ENCODE results near the gene TBC1D14. TPM values are rescaled to one million over a fixed set of nuclear protein-coding genes. Genes with fewer than 3 reads are reported as not detected.
A peak's percentile ranks its signal among the peaks of the same experiment; 100 is the strongest.

TBC1D14 gene
- total RNA-seq, 3 donors from 2014 or later (not counting 1 experiment from before 2014, with no cell fraction given): 36.0 to 54.7 (median 53.2) TPM

DNA sequence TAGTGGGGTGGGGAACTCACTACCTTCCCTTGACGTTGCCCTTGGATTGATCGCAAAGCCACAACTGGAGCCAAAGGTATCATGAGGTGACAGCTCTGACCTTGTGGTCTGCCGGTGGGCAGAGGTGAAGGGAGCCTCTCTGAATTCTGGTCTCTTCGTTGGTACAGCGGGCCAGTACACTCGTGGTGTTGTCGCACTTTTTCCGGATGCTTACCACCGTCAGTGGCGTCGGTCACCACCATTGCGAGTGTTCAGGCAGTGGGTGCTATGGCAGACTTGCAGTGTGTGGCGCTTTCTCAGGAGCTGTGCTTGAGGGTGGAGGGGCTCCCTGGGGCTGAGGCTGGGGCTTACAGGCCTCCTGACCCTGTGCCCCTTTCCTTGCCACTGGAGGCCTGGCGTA is 163.4 kb downstream of the TBC1D14 start:
- H3K27me3 ChIP-seq (ENCODE audit: control insufficient read depth, insufficient read depth, low read length): no peaks in the 10 kb centered on the region
- no peaks in the 10 kb centered on the region for H3K9me3 Mint-ChIP-seq
- H3K27ac Mint-ChIP-seq: no peak overlapping the region
- 86% methylated on average over 14 of the region's 14 CpGs for WGBS (ENCODE audit: insufficient coverage)
- TF ChIP-seq, protein P1, sequence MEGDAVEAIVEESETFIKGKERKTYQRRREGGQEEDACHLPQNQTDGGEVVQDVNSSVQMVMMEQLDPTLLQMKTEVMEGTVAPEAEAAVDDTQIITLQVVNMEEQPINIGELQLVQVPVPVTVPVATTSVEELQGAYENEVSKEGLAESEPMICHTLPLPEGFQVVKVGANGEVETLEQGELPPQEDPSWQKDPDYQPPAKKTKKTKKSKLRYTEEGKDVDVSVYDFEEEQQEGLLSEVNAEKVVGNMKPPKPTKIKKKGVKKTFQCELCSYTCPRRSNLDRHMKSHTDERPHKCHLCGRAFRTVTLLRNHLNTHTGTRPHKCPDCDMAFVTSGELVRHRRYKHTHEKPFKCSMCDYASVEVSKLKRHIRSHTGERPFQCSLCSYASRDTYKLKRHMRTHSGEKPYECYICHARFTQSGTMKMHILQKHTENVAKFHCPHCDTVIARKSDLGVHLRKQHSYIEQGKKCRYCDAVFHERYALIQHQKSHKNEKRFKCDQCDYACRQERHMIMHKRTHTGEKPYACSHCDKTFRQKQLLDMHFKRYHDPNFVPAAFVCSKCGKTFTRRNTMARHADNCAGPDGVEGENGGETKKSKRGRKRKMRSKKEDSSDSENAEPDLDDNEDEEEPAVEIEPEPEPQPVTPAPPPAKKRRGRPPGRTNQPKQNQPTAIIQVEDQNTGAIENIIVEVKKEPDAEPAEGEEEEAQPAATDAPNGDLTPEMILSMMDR (IDR thresholded peaks at IDR 0.05): no peak
- DNase-seq (no peak), ATAC-seq (no peak)
- intact Hi-C loops (cut with micrococcal nuclease): no loop called here
- H3K36me3 ChIP-seq (ENCODE audit: control insufficient read depth, insufficient read depth, low read length): no peaks in the 10 kb centered on the region
- no peak overlapping the region for H3K4me3 ChIP-seq (ENCODE audit: low read length)
- no peak overlapping the region for H3K4me3 Mint-ChIP-seq
- peaks cover 14 to 23% of the 10 kb centered on the region in 2 donors for H3K4me1 Mint-ChIP-seq
- peaks cover 15% of the 10 kb centered on the region for H3K4me1 ChIP-seq (ENCODE audit: control insufficient read depth, insufficient read depth, low read length)
- no peaks in the 10 kb centered on the region for H3K9me3 ChIP-seq (ENCODE audit: control insufficient read depth, insufficient read depth, low read length)
- H3K27ac ChIP-seq (ENCODE audit: low read length): no peak overlapping the region
- H3K27me3 Mint-ChIP-seq (ENCODE audit: low read depth in 2 of 2): peaks cover 10% of the 10 kb centered on the region in 2 donors
- no peaks in the 10 kb centered on the region for H3K36me3 Mint-ChIP-seq

GRCh38 chr4:7073526-7074390 is 164.1 kb downstream of the TBC1D14 start:
- H3K27ac Mint-ChIP-seq: no peak overlapping the region
- TF ChIP-seq, protein P1 (IDR thresholded peaks at IDR 0.05): no peak
- 75% methylated on average over 18 of the region's 18 CpGs for WGBS (ENCODE audit: insufficient coverage)
- peaks cover 10% of the 10 kb centered on the region in 2 donors for H3K27me3 Mint-ChIP-seq (ENCODE audit: low read depth in 2 of 2)
- ATAC-seq: no peak
- H3K36me3 Mint-ChIP-seq: no peaks in the 10 kb centered on the region
- Histone ChIP-seq H3K4me3 (ENCODE audit: low read length) (no peak overlapping the region), H3K27ac (ENCODE audit: low read length) (no peak overlapping the region), H3K36me3 (ENCODE audit: control insufficient read depth, insufficient read depth, low read length) (no peaks in the 10 kb centered on the region), H3K27me3 (ENCODE audit: control insufficient read depth, insufficient read depth, low read length) (no peaks in the 10 kb centered on the region), H3K9me3 (ENCODE audit: control insufficient read depth, insufficient read depth, low read length) (no peaks in the 10 kb centered on the region), H3K4me1 (ENCODE audit: control insufficient read depth, insufficient read depth, low read length) (peaks cover 11% of the 10 kb centered on the region)
- H3K9me3 Mint-ChIP-seq: no peaks in the 10 kb centered on the region
- DNase-seq: peak in 1 of 2 donors; percentile 53
- H3K4me1 Mint-ChIP-seq: peaks cover 8 to 16% of the 10 kb centered on the region in 2 donors
- intact Hi-C loops (cut with micrococcal nuclease): no loop called here
- no peak overlapping the region for H3K4me3 Mint-ChIP-seq

DNA sequence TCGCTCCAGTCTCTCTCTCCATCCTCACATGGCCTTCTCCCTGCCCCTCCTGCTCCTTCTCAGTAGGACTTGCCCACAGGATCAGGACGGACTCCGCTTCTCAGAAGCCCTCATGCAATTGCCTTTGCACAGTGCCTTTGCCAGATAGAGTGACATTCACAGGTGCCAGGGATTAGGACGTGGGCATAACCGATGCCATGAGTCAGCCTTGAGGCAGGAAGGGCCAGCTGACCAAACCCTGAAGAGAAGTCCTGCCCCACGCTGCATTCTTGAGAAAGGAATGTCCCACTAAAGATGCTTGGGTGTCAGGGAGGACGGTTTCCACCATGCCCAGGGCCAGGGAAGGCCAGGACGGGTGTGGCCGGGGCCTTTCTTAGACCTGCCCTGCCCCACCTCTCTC is 164.8 kb downstream of the TBC1D14 start:
- Histone ChIP-seq H3K36me3 (ENCODE audit: control insufficient read depth, insufficient read depth, low read length) (no peaks in the 10 kb centered on the region), H3K4me3 (ENCODE audit: low read length) (no peak overlapping the region), H3K27ac (ENCODE audit: low read length) (no peak overlapping the region), H3K4me1 (ENCODE audit: control insufficient read depth, insufficient read depth, low read length) (peaks cover 7% of the 10 kb centered on the region), H3K9me3 (ENCODE audit: control insufficient read depth, insufficient read depth, low read length) (no peaks in the 10 kb centered on the region), H3K27me3 (ENCODE audit: control insufficient read depth, insufficient read depth, low read length) (no peaks in the 10 kb centered on the region)
- Mint-ChIP-seq H3K9me3 (no peaks in the 10 kb centered on the region), H3K4me3 (no peak overlapping the region), H3K27me3 (ENCODE audit: low read depth in 2 of 2) (peaks cover 13 to 15% of the 10 kb centered on the region in 2 donors), H3K27ac (no peak overlapping the region), H3K36me3 (peaks cover under 1% of the 10 kb centered on the region), H3K4me1 (peaks cover 6 to 10% of the 10 kb centered on the region in 2 donors)
- 74% methylated on average over 9 of the region's 9 CpGs for WGBS (ENCODE audit: insufficient coverage)
- intact Hi-C loops (cut with micrococcal nuclease): no loop called here
- ATAC-seq: no peak
- DNase-seq: no peak
- TF ChIP-seq, protein P1 (IDR thresholded peaks at IDR 0.05): no peak

Measured in natural killer cell (primary cell).